ENCODE results near the gene RNF214. TPM values are rescaled to one million over a fixed set of nuclear protein-coding genes. Genes with fewer than 3 reads are reported as not detected.
A peak's percentile ranks its signal among the peaks of the same experiment; 100 is the strongest.

The RNF214 gene
- total and polyA plus RNA-seq, 2 of the 13 experiments (the other 11 are each of a cell fraction or from before 2014, with no cell fraction given), result 10.7 to 12.6 TPM

DNA sequence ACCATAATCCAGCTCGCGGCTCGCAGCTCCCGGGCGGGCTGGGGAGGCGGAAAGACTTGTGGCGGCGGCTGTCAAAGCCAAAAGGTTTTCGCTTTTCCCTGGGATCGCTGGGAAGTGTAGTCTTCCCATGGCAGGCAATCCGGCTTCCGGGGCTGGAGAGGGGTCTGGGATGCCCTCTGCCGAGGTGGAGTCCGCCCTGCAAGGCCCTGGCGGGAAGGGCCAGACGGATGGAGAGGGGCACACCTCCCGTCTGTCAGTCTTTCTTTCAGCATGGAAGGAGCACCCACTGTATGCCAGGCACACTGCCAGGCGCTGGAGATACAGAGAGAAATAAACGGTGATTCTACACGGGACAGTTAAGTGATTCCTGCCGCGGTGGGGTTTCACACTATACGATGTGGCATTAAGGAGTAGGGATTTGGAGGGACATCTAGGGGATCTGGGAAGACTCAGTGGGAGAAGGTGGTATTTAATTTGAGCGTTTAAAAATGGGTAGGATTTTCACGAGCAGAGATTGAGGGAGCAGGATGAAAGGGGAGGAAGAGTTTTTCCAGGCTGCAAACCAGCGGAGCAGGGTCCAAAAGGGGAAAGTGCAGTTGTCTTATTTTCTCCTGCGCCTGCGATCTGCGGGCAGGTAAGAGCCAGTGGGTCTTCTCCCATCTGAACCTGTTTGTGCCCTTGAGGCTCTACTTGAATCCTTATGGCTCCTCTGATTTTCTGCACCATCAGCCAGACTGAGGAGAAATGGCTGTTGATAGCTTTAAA, 83.9 kb downstream of the RNF214 start, which contains the start of gene BACE1 (continued):
- TF ChIP-seq, protein P1, sequence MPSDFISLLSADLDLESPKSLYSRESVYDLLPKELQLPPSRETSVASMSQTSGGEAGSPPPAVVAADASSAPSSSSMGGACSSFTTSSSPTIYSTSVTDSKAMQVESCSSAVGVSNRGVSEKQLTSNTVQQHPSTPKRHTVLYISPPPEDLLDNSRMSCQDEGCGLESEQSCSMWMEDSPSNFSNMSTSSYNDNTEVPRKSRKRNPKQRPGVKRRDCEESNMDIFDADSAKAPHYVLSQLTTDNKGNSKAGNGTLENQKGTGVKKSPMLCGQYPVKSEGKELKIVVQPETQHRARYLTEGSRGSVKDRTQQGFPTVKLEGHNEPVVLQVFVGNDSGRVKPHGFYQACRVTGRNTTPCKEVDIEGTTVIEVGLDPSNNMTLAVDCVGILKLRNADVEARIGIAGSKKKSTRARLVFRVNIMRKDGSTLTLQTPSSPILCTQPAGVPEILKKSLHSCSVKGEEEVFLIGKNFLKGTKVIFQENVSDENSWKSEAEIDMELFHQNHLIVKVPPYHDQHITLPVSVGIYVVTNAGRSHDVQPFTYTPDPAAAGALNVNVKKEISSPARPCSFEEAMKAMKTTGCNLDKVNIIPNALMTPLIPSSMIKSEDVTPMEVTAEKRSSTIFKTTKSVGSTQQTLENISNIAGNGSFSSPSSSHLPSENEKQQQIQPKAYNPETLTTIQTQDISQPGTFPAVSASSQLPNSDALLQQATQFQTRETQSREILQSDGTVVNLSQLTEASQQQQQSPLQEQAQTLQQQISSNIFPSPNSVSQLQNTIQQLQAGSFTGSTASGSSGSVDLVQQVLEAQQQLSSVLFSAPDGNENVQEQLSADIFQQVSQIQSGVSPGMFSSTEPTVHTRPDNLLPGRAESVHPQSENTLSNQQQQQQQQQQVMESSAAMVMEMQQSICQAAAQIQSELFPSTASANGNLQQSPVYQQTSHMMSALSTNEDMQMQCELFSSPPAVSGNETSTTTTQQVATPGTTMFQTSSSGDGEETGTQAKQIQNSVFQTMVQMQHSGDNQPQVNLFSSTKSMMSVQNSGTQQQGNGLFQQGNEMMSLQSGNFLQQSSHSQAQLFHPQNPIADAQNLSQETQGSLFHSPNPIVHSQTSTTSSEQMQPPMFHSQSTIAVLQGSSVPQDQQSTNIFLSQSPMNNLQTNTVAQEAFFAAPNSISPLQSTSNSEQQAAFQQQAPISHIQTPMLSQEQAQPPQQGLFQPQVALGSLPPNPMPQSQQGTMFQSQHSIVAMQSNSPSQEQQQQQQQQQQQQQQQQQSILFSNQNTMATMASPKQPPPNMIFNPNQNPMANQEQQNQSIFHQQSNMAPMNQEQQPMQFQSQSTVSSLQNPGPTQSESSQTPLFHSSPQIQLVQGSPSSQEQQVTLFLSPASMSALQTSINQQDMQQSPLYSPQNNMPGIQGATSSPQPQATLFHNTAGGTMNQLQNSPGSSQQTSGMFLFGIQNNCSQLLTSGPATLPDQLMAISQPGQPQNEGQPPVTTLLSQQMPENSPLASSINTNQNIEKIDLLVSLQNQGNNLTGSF (CRISPR knock-in tag; IDR thresholded peaks at IDR 0.05), result no peak
- TF ChIP-seq PAX8 (CRISPR knock-in tag; IDR thresholded peaks at IDR 0.05; ENCODE audit: borderline replicate concordance) (no peak), SMYD3 (CRISPR knock-in tag; IDR thresholded peaks at IDR 0.05) (no peak), RCOR2 (CRISPR knock-in tag; IDR thresholded peaks at IDR 0.05) (no peak), ISX (CRISPR knock-in tag; conservative IDR thresholded peaks at IDR 0.05) (no peak), ZNF382 (CRISPR knock-in tag; IDR thresholded peaks at IDR 0.05; ENCODE audit: borderline replicate concordance) (no peak), KMT2A (CRISPR knock-in tag; IDR thresholded peaks at IDR 0.05) (0 out of 2 replicates have a peak, but pooled peaks have one; percentile 53), ZKSCAN8 (CRISPR knock-in tag; IDR thresholded peaks at IDR 0.05; ENCODE audit: borderline replicate concordance) (peak; percentile 99), ZNF773 (CRISPR knock-in tag; IDR thresholded peaks at IDR 0.05; ENCODE audit: borderline replicate concordance) (no peak), ZNF772 (CRISPR knock-in tag; IDR thresholded peaks at IDR 0.05) (no peak), YY1 (IDR thresholded peaks at IDR 0.05; ENCODE audit: insufficient read depth, insufficient replicate concordance, low read depth, low read length) (peak; percentile 47), TAF15 (IDR thresholded peaks at IDR 0.05; ENCODE audit: low read depth, low read length, poor library complexity, severe bottlenecking) (no peak), KAT2B (IDR thresholded peaks at IDR 0.05; ENCODE audit: borderline replicate concordance, low read depth, low read length) (no peak), EZH2 (conservative IDR thresholded peaks at IDR 0.05; ENCODE audit: low read depth, low read length) (no peak), DMAP1 (CRISPR knock-in tag; IDR thresholded peaks at IDR 0.05) (0 out of 2 replicates have a peak, but pooled peaks have one; percentile 17), ZNF256 (CRISPR knock-in tag; conservative IDR thresholded peaks at IDR 0.05) (no peak), RBM22 (optimal IDR thresholded peaks at IDR 0.05; ENCODE audit: low read length) (no peak)
- TF ChIP-seq, protein P2, sequence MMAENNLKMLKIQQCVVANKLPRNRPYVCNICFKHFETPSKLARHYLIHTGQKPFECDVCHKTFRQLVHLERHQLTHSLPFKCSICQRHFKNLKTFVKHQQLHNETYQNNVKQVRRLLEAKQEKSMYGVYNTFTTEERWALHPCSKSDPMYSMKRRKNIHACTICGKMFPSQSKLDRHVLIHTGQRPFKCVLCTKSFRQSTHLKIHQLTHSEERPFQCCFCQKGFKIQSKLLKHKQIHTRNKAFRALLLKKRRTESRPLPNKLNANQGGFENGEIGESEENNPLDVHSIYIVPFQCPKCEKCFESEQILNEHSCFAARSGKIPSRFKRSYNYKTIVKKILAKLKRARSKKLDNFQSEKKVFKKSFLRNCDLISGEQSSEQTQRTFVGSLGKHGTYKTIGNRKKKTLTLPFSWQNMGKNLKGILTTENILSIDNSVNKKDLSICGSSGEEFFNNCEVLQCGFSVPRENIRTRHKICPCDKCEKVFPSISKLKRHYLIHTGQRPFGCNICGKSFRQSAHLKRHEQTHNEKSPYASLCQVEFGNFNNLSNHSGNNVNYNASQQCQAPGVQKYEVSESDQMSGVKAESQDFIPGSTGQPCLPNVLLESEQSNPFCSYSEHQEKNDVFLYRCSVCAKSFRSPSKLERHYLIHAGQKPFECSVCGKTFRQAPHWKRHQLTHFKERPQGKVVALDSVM (CRISPR knock-in tag; IDR thresholded peaks at IDR 0.05), result no peak; the same call in 1 of the 2 replicates
- TF ChIP-seq, protein P3, sequence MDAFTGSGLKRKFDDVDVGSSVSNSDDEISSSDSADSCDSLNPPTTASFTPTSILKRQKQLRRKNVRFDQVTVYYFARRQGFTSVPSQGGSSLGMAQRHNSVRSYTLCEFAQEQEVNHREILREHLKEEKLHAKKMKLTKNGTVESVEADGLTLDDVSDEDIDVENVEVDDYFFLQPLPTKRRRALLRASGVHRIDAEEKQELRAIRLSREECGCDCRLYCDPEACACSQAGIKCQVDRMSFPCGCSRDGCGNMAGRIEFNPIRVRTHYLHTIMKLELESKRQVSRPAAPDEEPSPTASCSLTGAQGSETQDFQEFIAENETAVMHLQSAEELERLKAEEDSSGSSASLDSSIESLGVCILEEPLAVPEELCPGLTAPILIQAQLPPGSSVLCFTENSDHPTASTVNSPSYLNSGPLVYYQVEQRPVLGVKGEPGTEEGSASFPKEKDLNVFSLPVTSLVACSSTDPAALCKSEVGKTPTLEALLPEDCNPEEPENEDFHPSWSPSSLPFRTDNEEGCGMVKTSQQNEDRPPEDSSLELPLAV (CRISPR knock-in tag; conservative IDR thresholded peaks at IDR 0.05; ENCODE audit: low read depth), result no peak
- TF ChIP-seq, protein P4, sequence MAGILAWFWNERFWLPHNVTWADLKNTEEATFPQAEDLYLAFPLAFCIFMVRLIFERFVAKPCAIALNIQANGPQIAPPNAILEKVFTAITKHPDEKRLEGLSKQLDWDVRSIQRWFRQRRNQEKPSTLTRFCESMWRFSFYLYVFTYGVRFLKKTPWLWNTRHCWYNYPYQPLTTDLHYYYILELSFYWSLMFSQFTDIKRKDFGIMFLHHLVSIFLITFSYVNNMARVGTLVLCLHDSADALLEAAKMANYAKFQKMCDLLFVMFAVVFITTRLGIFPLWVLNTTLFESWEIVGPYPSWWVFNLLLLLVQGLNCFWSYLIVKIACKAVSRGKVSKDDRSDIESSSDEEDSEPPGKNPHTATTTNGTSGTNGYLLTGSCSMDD (CRISPR knock-in tag; IDR thresholded peaks at IDR 0.05), result no peak

Data from HepG2 (cell line).